ENCODE results near the gene TCERG1.

GRCh38 chr5:146521403-146522106 lies 74.4 kb downstream of the TCERG1 start:
- TF ChIP-seq CTCF (IDR thresholded peaks at IDR 0.05) (no peak), EZH2 (IDR thresholded peaks at IDR 0.05; ENCODE audit: borderline replicate concordance, insufficient read depth, low read depth, low read length, poor library complexity, severe bottlenecking) (no peak)
